Inferior parietal cortex (tissue), 1 donor: ENCODE data around the gene MARK3.

Source experiments
- DNase-seq: peaks from one replicate; pipeline ENCODE4 v3.0.0-alpha.2; 2016; ENCODE audit errors: extremely low spot score

The MARK3 gene

GRCh38 chr14:103433916-103434563 lies 48.8 kb downstream of the MARK3 start:
- no peak for DNase-seq

GRCh38 chr14:103434868-103435442 lies 49.7 kb downstream of the MARK3 start:
- DNase-seq, result no peak

- DNase-seq, result no peak
Measured at GRCh38 chr14:103436533-103436932, 51.3 kb downstream of the MARK3 start.

GRCh38 chr14:103442288-103442687 lies 57.1 kb downstream of the MARK3 start:
- DNase-seq, result no peak

- DNase-seq, result no peak
Measured at GRCh38 chr14:103443111-103443510, 57.9 kb downstream of the MARK3 start.

GRCh38 chr14:103444837-103445524 lies 59.8 kb downstream of the MARK3 start:
- peak; percentile 40 for DNase-seq

- DNase-seq, result peak; percentile 45
Measured at GRCh38 chr14:103445806-103446205, 60.6 kb downstream of the MARK3 start.

GRCh38 chr14:103448097-103448496 lies 62.9 kb downstream of the MARK3 start:
- DNase-seq, result no peak

- DNase-seq, result no peak
Measured at GRCh38 chr14:103449634-103450161, 64.5 kb downstream of the MARK3 start.

GRCh38 chr14:103450416-103450815 lies 65.2 kb downstream of the MARK3 start:
- DNase-seq, result no peak

GRCh38 chr14:103451401-103451800 lies 66.2 kb downstream of the MARK3 start:
- no peak for DNase-seq

- DNase-seq, result no peak
Measured at GRCh38 chr14:103453791-103454190, 68.6 kb downstream of the MARK3 start.

- no peak for DNase-seq
Measured at GRCh38 chr14:103456167-103456835, 71.1 kb downstream of the MARK3 start.

- DNase-seq, result no peak
Measured at GRCh38 chr14:103460415-103460814, 75.2 kb downstream of the MARK3 start.

GRCh38 chr14:103463149-103463548 lies 77.9 kb downstream of the MARK3 start:
- DNase-seq, result no peak

- DNase-seq, result no peak
Measured at GRCh38 chr14:103463851-103464250, 78.6 kb downstream of the MARK3 start.

GRCh38 chr14:103472939-103473338 lies 87.7 kb downstream of the MARK3 start:
- DNase-seq, result no peak

- DNase-seq, result no peak
Measured at GRCh38 chr14:103474893-103475292, 89.7 kb downstream of the MARK3 start.

- no peak for DNase-seq
Measured at GRCh38 chr14:103476065-103476464, 90.8 kb downstream of the MARK3 start.

GRCh38 chr14:103476631-103477030 lies 91.4 kb downstream of the MARK3 start:
- DNase-seq, result no peak

GRCh38 chr14:103480595-103480994 lies 95.4 kb downstream of the MARK3 start:
- no peak for DNase-seq

- DNase-seq, result no peak
Measured at GRCh38 chr14:103483600-103483999, 98.4 kb downstream of the MARK3 start.
